ENCODE data around the gene TOX3.

TOX3 gene

GRCh38 chr16:52405441-52405840, 141.5 kb downstream of the TOX3 start:
- intact Hi-C loops (cut with DNase I; ENCODE audit: low total_unique reads): no loop called here
- Histone ChIP-seq H3K36me3 (no peaks in the 10 kb centered on the region), H3K4me1 (no peaks in the 10 kb centered on the region), H3K27me3 (no peaks in the 10 kb centered on the region), H3K4me3 (no peak overlapping the region), H3K9me3 (no peaks in the 10 kb centered on the region), H3K27ac (no peak overlapping the region)
- TF ChIP-seq CTCF (IDR thresholded peaks at IDR 0.05): no peak
- no peak for DNase-seq

- no peaks in the 10 kb centered on the region for H3K36me3 ChIP-seq
- no peak overlapping the region for H3K27ac ChIP-seq
- no peak for TF ChIP-seq CTCF (IDR thresholded peaks at IDR 0.05)
- no peak for DNase-seq
- intact Hi-C loops (cut with DNase I; ENCODE audit: low total_unique reads): no loop called here
- H3K27me3 ChIP-seq: no peaks in the 10 kb centered on the region
- H3K4me1 ChIP-seq: no peaks in the 10 kb centered on the region
- no peaks in the 10 kb centered on the region for H3K9me3 ChIP-seq
- no peak overlapping the region for H3K4me3 ChIP-seq
Observed at GRCh38 chr16:52404546-52404945, 142.4 kb downstream of the TOX3 start.

- no peak for DNase-seq
- intact Hi-C loops (cut with DNase I; ENCODE audit: low total_unique reads): no loop called here
- Histone ChIP-seq H3K4me1 (no peaks in the 10 kb centered on the region), H3K9me3 (no peaks in the 10 kb centered on the region), H3K27me3 (no peaks in the 10 kb centered on the region), H3K27ac (no peak overlapping the region), H3K4me3 (no peak overlapping the region), H3K36me3 (no peaks in the 10 kb centered on the region)
- no peak for TF ChIP-seq CTCF (IDR thresholded peaks at IDR 0.05)
Observed at GRCh38 chr16:52399116-52399515, 147.8 kb downstream of the TOX3 start.

GRCh38 chr16:52398491-52398960, 148.4 kb downstream of the TOX3 start:
- Histone ChIP-seq H3K4me3 (no peak overlapping the region), H3K27ac (no peak overlapping the region), H3K36me3 (no peaks in the 10 kb centered on the region), H3K9me3 (no peaks in the 10 kb centered on the region), H3K4me1 (no peaks in the 10 kb centered on the region), H3K27me3 (no peaks in the 10 kb centered on the region)
- TF ChIP-seq CTCF (IDR thresholded peaks at IDR 0.05): no peak
- intact Hi-C loops (cut with DNase I; ENCODE audit: low total_unique reads): no loop called here
- DNase-seq: no peak

- Histone ChIP-seq H3K4me1 (no peaks in the 10 kb centered on the region), H3K27ac (no peak overlapping the region), H3K4me3 (no peak overlapping the region), H3K9me3 (no peaks in the 10 kb centered on the region), H3K36me3 (no peaks in the 10 kb centered on the region), H3K27me3 (no peaks in the 10 kb centered on the region)
- intact Hi-C loops (cut with DNase I; ENCODE audit: low total_unique reads): no loop called here
- no peak for DNase-seq
- TF ChIP-seq CTCF (IDR thresholded peaks at IDR 0.05): no peak
Observed at GRCh38 chr16:52398021-52398420, 148.9 kb downstream of the TOX3 start.

GRCh38 chr16:52393448-52393847, 153.5 kb downstream of the TOX3 start:
- intact Hi-C loops (cut with DNase I; ENCODE audit: low total_unique reads): no loop called here
- H3K36me3 ChIP-seq: no peaks in the 10 kb centered on the region
- H3K9me3 ChIP-seq: no peaks in the 10 kb centered on the region
- no peaks in the 10 kb centered on the region for H3K4me1 ChIP-seq
- no peaks in the 10 kb centered on the region for H3K27me3 ChIP-seq
- H3K4me3 ChIP-seq: no peak overlapping the region
- DNase-seq: no peak
- no peak overlapping the region for H3K27ac ChIP-seq
- no peak for TF ChIP-seq CTCF (IDR thresholded peaks at IDR 0.05)
